OCI-LY3 (cell line): ENCODE results near the gene HSPD1.

Experiments used
- EZH2phosphoT487 ChIP-seq: fragments of 200-600 bp; shearing (Covaris generic); IDR thresholded peaks from 2 replicates; pipeline ENCODE4 v1.6.1; 2018; ENCODE audit warnings: antibody characterized with exemption, mixed run types, low read depth
- TF ChIP-seq, protein P1 (sequence below): fragments of 200-600, 300-600 bp; sonication (generic); IDR thresholded peaks from 2 replicates; pipeline ENCODE4 v1.5.1; 2014; ENCODE audit warnings: antibody characterized with exemption, low read length, low read depth

DNA sequence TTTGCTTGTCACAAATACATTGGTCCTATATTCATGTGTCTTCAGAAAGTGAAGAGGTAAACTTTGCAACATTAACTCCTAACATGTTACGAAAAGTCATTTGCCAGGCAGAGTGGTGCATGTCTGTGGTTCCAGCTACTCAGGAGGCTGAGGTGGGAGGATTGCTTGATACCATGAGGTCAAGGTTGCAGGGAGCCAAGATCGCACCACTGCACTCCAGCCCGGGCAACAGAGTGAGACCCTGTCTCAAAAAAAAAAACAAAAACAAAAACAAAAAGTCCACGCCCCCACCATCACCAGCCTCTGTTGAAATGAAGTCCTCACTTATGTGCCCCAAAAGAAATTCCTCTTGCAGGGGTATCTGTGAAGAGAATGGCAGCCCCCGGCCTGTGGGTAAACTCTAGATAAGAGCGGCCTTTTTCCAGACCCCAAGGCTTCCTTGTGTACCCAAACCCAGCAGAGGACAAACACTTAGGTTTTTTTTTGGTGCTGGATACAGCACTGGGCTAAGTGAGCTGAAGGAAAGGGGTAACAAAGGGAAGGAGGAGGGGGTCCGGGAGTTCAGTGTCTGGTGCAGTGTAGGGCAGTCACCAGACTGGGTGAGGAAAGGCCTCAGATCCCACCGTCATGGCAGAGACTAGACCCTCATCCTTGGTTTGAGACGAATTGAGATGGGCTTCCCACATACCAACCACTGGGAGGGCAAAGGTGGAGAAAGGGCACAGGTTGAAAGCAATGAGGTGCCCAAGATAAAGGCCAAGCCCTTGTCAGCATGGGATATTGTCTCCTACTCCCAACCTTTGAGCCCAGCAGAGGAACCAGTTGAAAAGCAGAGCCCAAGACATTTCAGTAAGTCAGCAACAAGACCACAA, 19.2 kb downstream of the HSPD1 start:
- TF ChIP-seq, protein P1, sequence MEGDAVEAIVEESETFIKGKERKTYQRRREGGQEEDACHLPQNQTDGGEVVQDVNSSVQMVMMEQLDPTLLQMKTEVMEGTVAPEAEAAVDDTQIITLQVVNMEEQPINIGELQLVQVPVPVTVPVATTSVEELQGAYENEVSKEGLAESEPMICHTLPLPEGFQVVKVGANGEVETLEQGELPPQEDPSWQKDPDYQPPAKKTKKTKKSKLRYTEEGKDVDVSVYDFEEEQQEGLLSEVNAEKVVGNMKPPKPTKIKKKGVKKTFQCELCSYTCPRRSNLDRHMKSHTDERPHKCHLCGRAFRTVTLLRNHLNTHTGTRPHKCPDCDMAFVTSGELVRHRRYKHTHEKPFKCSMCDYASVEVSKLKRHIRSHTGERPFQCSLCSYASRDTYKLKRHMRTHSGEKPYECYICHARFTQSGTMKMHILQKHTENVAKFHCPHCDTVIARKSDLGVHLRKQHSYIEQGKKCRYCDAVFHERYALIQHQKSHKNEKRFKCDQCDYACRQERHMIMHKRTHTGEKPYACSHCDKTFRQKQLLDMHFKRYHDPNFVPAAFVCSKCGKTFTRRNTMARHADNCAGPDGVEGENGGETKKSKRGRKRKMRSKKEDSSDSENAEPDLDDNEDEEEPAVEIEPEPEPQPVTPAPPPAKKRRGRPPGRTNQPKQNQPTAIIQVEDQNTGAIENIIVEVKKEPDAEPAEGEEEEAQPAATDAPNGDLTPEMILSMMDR: no peak
- no peak for TF ChIP-seq EZH2phosphoT487
